ENCODE data around the gene UROD. TPM values are rescaled to one million over a fixed set of nuclear protein-coding genes. Genes with fewer than 3 reads are reported as not detected.
A peak's percentile ranks its signal among the peaks of the same experiment; 100 is the strongest.

UROD gene
- total RNA-seq, 1 donor, result 21.7 TPM

DNA sequence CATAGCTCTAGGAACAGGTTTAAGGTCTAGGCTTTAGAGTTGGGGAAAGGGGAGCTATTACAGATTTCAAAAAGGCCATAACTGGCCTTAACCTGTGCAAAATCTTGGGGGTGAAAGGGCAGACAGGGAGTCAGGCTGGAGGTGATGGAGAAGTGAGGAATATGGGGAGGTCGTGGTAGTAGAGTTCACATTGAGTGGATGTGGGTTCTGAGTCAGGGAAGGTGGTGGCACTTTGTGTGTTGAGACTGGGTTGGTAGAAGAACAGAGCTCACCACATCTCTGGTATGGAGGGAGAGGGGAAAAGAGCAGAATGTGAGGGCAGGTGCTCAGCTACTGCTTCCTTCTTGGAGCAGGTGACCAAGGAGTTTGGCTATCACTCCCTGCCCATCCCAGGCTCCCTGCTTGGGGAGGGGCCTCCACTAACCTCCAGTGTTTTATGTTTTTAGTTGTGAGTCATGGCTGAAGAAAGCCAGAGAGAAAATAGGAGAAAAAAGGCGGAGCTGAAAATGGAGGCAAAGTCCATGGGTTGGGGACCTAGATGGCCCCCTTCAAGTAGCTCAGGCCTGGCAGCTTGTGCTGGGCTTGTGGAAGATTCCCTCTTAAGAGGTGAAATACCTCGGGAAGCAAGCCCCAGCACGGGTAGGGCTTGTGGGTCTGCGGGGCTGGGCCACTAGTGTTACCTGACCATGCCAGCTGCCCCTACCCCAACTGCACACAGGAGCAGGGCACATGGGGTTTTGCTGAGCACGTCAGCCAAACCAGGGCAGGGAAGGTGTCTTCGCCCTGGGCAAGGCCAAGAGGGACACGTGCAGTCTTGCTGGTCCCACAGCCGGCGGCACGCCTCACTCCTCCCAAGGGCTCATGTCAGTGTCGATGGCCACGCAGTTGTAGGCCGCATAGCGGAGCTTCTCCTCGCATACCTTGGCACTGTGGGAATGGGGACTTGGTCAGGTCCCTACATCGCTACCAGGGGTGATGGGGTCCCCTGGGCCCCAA lies 9.1 kb upstream of the UROD start:
- Histone ChIP-seq H3K4me1 (ENCODE audit: insufficient read depth, low read length) (peaks cover 11% of the 10 kb centered on the region), H3K9me3 (ENCODE audit: low read depth, low read length) (no peaks in the 10 kb centered on the region), H3K27me3 (ENCODE audit: insufficient read depth, low read length) (no peaks in the 10 kb centered on the region), H3K4me3 (ENCODE audit: low read length) (no peak overlapping the region)

DNA sequence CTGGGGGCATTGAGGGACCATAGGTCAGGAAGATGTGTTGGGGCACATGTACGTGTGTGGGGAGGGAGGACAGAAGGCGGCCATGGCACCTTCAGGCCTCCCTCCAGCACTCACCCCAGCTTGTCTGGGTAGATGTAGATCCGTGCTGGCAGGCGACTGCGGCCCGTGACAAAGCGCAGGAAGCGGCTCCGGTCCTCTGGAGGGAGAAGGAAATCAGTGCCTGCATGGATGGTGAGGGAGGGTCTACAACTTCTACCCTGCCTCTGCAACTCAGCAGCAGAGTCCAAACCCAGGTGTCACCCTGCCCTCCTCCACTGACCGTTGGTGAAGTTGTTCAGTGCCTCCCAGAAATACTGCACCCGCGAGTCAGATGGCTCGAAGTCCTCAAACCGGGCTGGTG lies 8.3 kb upstream of the UROD start:
- peaks cover 11% of the 10 kb centered on the region for H3K4me1 ChIP-seq (ENCODE audit: insufficient read depth, low read length)
- no peaks in the 10 kb centered on the region for H3K9me3 ChIP-seq (ENCODE audit: low read depth, low read length)
- no peak overlapping the region for H3K4me3 ChIP-seq (ENCODE audit: low read length)
- H3K27me3 ChIP-seq (ENCODE audit: insufficient read depth, low read length), result no peaks in the 10 kb centered on the region

DNA sequence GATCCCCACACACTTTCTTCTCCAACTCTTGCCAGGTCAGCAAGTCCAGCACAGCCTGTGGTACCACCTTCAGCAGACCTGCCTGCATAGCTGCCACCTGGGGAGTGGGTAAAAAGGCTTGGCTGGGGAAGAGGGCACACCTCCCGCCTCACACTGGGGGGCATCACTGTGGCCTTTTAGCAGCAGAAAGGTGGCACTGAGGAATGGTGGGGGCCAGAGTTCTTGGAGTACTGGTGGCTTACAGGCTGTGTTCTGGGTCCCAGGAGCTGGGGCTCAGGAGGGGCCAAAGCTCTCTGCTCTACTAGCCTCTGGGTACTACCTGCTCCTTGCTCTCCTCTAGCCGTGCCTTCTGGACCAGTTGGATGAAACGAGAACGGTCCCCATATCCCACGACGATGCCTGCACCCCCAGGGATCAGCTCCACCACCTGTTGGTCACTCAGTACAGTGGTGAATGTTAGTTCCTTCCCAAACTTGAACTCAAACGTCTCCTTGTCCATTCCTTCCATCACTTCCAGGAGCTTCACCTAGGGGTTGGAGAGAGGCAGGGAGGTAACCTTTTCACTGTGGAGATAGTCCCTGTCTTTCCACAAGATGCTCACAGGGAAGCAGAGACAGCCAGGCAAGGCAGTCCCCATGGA lies 7.7 kb upstream of the UROD start:
- H3K27me3 ChIP-seq (ENCODE audit: insufficient read depth, low read length), result no peaks in the 10 kb centered on the region
- H3K4me3 ChIP-seq (ENCODE audit: low read length), result no peak overlapping the region
- peaks cover 13% of the 10 kb centered on the region for H3K4me1 ChIP-seq (ENCODE audit: insufficient read depth, low read length)
- no peaks in the 10 kb centered on the region for H3K9me3 ChIP-seq (ENCODE audit: low read depth, low read length)

GRCh38 chr1:45005761-45006160 lies 6.3 kb upstream of the UROD start:
- Histone ChIP-seq H3K27me3 (ENCODE audit: insufficient read depth, low read length) (no peaks in the 10 kb centered on the region), H3K4me1 (ENCODE audit: insufficient read depth, low read length) (peaks cover 19% of the 10 kb centered on the region), H3K9me3 (ENCODE audit: low read depth, low read length) (no peaks in the 10 kb centered on the region), H3K4me3 (ENCODE audit: low read length) (no peak overlapping the region)

DNA sequence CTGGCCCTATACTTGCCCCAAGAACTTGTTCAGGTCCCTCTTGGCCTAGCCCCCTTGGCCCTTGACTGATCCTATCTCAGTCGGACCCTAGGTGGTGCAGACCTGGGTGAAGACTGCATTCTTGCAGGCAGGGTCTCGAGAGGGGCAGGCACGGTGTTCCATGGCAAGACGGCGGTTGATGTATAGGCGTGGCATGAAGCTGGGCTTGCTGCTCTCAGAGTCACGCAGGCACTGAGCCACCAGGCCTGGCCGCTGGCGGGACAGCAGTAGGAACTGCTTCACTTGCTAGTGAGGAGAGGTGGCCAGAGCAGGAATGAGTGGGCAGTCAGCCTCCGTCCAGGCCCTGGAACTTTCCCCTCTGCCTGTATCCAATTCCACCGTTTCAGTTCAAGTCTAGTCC lies 4.7 kb upstream of the UROD start:
- no peaks in the 10 kb centered on the region for H3K9me3 ChIP-seq (ENCODE audit: low read depth, low read length)
- no peaks in the 10 kb centered on the region for H3K27me3 ChIP-seq (ENCODE audit: insufficient read depth, low read length)
- H3K4me1 ChIP-seq (ENCODE audit: insufficient read depth, low read length), result peaks cover 24% of the 10 kb centered on the region
- H3K4me3 ChIP-seq (ENCODE audit: low read length), result no peak overlapping the region

- no peaks in the 10 kb centered on the region for H3K9me3 ChIP-seq (ENCODE audit: low read depth, low read length)
- H3K4me3 ChIP-seq (ENCODE audit: low read length), result no peak overlapping the region
- peaks cover 31% of the 10 kb centered on the region for H3K4me1 ChIP-seq (ENCODE audit: insufficient read depth, low read length)
- no peaks in the 10 kb centered on the region for H3K27me3 ChIP-seq (ENCODE audit: insufficient read depth, low read length)
Observed at GRCh38 chr1:45008076-45008475, 4.0 kb upstream of the UROD start.

DNA sequence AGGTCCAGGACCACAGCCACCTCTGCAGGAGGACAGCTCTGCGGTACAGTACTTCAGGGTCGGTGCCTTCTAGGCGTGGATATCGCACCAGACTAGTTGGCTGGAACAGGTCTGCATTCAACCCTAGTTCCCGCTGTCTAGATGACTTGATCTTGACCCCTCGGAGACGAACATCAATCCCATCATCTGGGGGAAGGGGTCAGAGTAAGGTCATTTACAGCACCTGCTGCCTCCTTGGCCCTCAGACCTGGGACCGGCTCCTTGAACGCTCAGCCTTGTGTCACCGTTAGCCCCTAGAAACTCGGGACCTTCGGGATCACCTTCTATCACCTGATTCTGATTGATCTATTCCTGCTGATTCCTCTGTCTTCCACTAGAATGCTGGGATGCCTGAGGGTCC lies 3.5 kb upstream of the UROD start:
- no peak overlapping the region for H3K4me3 ChIP-seq (ENCODE audit: low read length)
- peaks cover 36% of the 10 kb centered on the region for H3K4me1 ChIP-seq (ENCODE audit: insufficient read depth, low read length)
- H3K27me3 ChIP-seq (ENCODE audit: insufficient read depth, low read length), result no peaks in the 10 kb centered on the region
- H3K9me3 ChIP-seq (ENCODE audit: low read depth, low read length), result no peaks in the 10 kb centered on the region

DNA sequence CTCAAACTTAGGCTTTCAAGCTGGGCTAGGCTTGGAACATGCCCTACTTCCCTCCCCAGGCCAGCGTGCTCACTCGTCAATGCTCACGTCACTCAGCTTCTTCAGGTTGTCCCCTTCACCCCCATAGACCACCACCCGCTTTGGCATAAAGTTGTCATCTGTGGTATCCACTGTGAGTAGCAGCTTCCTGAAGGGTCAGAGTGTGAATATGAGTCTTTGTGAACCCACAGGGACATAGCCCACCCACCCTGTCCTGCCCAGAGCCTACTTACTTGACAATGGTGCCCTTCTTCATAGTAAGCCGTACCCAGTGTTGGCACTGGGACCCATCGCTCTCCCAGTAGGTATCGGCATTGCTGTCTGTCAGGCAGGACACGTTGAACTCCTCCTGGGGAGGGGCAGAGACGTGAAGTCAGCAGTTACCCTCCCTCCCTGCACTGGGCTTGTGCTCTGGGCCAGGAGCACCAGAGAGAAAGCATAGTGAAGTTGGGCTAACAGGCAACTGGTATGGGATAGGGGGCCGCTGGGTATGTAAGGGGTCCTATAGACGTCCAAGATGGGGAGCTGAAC lies 2.7 kb upstream of the UROD start:
- no peak overlapping the region for H3K4me3 ChIP-seq (ENCODE audit: low read length)
- H3K27me3 ChIP-seq (ENCODE audit: insufficient read depth, low read length), result no peaks in the 10 kb centered on the region
- no peaks in the 10 kb centered on the region for H3K9me3 ChIP-seq (ENCODE audit: low read depth, low read length)
- peaks cover 36% of the 10 kb centered on the region for H3K4me1 ChIP-seq (ENCODE audit: insufficient read depth, low read length)

DNA sequence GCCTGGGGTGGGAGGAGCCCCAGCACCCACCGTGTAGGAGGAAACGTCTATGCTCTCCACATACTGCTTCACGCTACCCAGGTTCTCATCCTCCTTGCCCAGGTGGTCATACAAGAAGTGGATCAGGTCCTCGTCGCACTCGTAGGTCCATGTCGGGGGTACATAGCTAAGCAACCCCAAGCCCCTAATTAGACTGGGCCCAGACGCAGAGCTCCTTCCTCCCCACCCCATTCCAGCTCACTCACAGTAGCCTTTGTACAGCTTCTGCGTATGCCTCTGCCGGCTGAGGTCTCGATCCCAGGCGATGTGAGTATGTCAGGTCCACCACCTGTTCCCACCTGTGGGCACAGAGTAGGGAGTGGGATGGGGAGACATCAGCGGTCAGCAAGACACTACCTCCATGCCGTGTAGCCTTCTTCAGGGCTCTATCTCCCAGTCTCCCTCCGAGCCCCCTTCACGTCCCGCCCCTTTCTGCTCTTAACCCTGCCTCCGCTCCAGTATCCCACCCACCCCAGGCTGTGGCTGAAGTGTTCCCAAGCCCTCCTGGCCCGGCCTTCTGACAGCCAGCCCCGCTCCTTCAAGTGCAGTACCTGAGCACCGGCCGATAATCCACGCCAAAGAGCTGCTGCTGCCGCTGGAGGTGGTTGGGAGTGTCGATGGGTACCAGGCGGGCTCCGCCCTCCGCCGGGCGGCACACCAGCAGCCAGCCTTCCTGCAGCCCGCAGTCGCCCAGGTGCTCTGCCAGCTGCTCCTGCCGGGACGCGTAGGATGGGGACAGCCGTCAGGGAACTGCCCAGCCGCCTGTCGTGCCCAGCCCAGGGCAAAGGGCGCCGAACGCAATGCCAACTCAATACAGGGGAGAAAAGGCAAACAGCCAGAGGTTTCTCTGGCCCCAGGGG lies 1.8 kb upstream of the UROD start:
- H3K4me1 ChIP-seq (ENCODE audit: insufficient read depth, low read length), result peaks cover 36% of the 10 kb centered on the region
- no peaks in the 10 kb centered on the region for H3K9me3 ChIP-seq (ENCODE audit: low read depth, low read length)
- H3K27me3 ChIP-seq (ENCODE audit: insufficient read depth, low read length), result no peaks in the 10 kb centered on the region
- H3K4me3 ChIP-seq (ENCODE audit: low read length), result peak overlapping the region; percentile 86

DNA sequence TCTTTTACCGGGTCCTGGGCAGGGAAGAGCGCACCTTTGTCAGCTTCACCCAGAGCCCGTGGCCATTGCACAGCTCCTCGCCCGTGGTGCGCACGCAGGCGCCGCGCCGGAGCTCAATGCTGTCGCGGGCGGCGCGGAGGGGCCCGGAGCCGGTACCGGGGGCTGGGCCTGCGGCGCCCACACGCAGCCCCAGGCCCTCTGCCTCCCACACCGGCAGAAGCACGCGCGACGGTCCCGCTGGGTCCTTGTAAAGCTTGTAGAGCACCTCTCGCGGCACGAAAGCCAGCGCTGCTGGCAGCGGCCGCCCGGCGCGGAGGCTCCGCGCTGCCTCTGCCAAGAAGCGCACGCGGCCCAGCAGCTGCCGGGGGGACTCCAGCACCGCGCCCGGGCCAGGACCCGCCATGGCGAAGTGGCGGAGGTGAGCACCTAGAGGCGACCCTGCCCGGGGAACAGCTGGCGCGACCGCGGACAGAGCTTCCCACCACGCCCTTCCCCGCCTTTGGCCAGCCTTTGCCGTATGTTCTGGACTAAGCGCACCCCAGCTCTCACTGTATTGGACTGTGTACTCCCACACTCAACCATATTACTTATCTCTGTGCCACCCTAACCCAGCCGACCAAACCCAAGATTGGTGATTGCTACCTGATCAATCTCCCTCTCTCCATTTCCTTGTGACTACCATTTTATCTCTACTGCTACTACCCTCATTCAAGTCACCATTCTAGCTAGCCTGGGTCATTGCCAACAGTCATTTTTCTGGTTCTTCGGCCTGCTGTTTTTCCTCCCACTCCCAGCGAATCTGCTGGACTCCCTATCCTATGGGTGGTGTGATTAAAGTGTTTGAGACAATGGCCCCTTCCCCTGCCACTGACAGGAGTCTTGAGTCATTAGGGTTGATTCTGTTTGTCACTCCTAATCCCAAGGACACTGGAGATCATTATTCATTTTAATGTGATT lies 921 bp upstream of the UROD start, which contains the start of gene HECTD3:
Gene HECTD3, minus strand, starts transcription at position 470 of the 957 bp plus-strand sequence. Its CDS starts 67 bp downstream, at position 403.
- H3K4me1 ChIP-seq (ENCODE audit: insufficient read depth, low read length), result peaks cover 36% of the 10 kb centered on the region
- H3K4me3 ChIP-seq (ENCODE audit: low read length), result peak within 1 kb of the TSS; percentile 86
- H3K9me3 ChIP-seq (ENCODE audit: low read depth, low read length), result no peaks in the 10 kb centered on the region
- H3K27me3 ChIP-seq (ENCODE audit: insufficient read depth, low read length), result no peaks in the 10 kb centered on the region

DNA sequence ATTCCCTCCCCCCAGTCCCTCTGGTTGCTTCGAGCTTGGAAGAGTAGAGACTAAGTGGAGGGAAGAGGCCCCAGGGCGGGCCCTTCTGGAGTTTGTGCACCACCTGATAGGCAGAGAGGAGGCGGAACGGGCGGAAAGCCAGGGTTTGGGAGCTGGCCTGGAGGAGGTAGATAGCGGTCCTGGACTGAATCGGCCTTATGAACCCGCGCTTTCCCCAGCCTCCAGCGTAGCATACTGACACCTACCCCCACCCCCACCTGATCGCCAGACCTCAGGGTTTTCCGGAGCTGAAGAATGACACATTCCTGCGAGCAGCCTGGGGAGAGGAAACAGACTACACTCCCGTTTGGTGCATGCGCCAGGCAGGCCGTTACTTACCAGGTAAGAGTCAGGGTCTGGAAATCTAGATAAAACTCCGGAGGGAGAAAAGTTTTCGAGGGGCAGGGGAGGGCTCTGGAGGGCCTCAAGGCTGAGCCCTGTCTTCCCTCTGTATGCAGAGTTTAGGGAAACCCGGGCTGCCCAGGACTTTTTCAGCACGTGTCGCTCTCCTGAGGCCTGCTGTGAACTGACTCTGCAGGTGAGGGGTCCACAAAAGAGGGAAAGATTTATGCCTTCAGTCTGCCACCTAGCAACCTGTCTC lies 705 bp downstream of the UROD start:
- no peaks in the 10 kb centered on the region for H3K9me3 ChIP-seq (ENCODE audit: low read depth, low read length)
- peaks cover 36% of the 10 kb centered on the region for H3K4me1 ChIP-seq (ENCODE audit: insufficient read depth, low read length)
- peak overlapping the region; percentile 86 for H3K4me3 ChIP-seq (ENCODE audit: low read length)
- H3K27me3 ChIP-seq (ENCODE audit: insufficient read depth, low read length), result no peaks in the 10 kb centered on the region

GRCh38 chr1:45013551-45014209 lies 1.6 kb downstream of the UROD start:
- Histone ChIP-seq H3K9me3 (ENCODE audit: low read depth, low read length) (no peaks in the 10 kb centered on the region), H3K4me1 (ENCODE audit: insufficient read depth, low read length) (peaks cover 36% of the 10 kb centered on the region), H3K4me3 (ENCODE audit: low read length) (no peak overlapping the region), H3K27me3 (ENCODE audit: insufficient read depth, low read length) (no peaks in the 10 kb centered on the region)

Measured in mononuclear cell (primary cell).